ENCODE data around the gene CYBB.

CYBB gene

GRCh38 chrX:37779857-37780256 is at the start of gene CYBB:
Gene CYBB (plus strand): TSS chrX:37780059. CDS start chrX:37780078, 19 bp downstream.
- Histone ChIP-seq H3K4me1 (ENCODE audit: control insufficient read depth in 2 of 2, insufficient read depth in 2 of 2, low read length in 2 of 2) (no peaks in the 10 kb centered on the region), H3K27ac (ENCODE audit: low read depth in 2 of 2, low read length in 2 of 2) (peak within 1 kb of the TSS in 1 of 2 donors; percentile 29), H3K4me3 (ENCODE audit: low read length in 2 of 2) (peak within 1 kb of the TSS in 1 of 2 donors; percentile 57)

GRCh38 chrX:37745354-37745753 is 34.5 kb upstream of the CYBB start:
- no peaks in the 10 kb centered on the region for H3K9me3 ChIP-seq (ENCODE audit: control insufficient read depth in 2 of 2, low read length in 2 of 2)
- no peak overlapping the region for H3K4me3 ChIP-seq (ENCODE audit: low read length in 2 of 2)
- no peaks in the 10 kb centered on the region for H3K36me3 ChIP-seq (ENCODE audit: control insufficient read depth in 2 of 2, insufficient read depth in 2 of 2, low read length in 2 of 2)
- H3K27ac ChIP-seq (ENCODE audit: low read depth in 2 of 2, low read length in 2 of 2) = no peak overlapping the region
- H3K9ac ChIP-seq (ENCODE audit: low read depth in 1 of 2, low read length in 2 of 2) = no peak overlapping the region
- peaks cover 0 to 4% of the 10 kb centered on the region in 2 donors for H3K4me1 ChIP-seq (ENCODE audit: control insufficient read depth in 2 of 2, insufficient read depth in 2 of 2, low read length in 2 of 2)
- no peaks in the 10 kb centered on the region for H3K27me3 ChIP-seq (ENCODE audit: control insufficient read depth in 2 of 2, insufficient read depth in 2 of 2, low read length in 2 of 2)

More at GRCh38 chrX:37779857-37780256, at the start of gene CYBB:
- H3K27me3 ChIP-seq (ENCODE audit: control insufficient read depth in 2 of 2, insufficient read depth in 2 of 2, low read length in 2 of 2) = no peaks in the 10 kb centered on the region
- H3K9me3 ChIP-seq (ENCODE audit: control insufficient read depth in 2 of 2, low read length in 2 of 2) = no peaks in the 10 kb centered on the region
- H3K9ac ChIP-seq (ENCODE audit: low read depth in 1 of 2, low read length in 2 of 2) = no peak within 1 kb of the TSS
- H3K36me3 ChIP-seq (ENCODE audit: control insufficient read depth in 2 of 2, insufficient read depth in 2 of 2, low read length in 2 of 2) = no peaks in the 10 kb centered on the region

DNA sequence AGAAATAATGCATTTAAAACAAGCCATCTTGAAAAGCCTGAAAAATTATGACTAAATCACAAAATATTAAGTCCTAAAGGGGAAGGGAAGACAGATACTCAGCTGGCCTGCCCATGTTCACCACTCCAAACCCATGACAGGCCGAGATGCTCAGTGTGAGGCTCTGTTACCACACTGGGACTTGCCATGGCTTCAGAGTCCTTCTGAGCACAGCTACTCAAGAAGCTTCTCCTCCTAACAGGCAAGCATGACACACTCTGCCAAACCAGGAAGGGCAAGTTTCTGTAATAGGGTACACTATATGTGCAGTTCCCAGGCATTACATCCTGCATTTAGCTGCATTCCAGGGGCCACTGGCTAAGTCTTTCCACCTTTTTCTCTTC is 34.0 kb upstream of the CYBB start:
- Histone ChIP-seq H3K27ac (ENCODE audit: low read depth in 2 of 2, low read length in 2 of 2) (no peak overlapping the region), H3K27me3 (ENCODE audit: control insufficient read depth in 2 of 2, insufficient read depth in 2 of 2, low read length in 2 of 2) (no peaks in the 10 kb centered on the region), H3K4me1 (ENCODE audit: control insufficient read depth in 2 of 2, insufficient read depth in 2 of 2, low read length in 2 of 2) (peaks cover 0 to 4% of the 10 kb centered on the region in 2 donors), H3K36me3 (ENCODE audit: control insufficient read depth in 2 of 2, insufficient read depth in 2 of 2, low read length in 2 of 2) (no peaks in the 10 kb centered on the region), H3K9ac (ENCODE audit: low read depth in 1 of 2, low read length in 2 of 2) (no peak overlapping the region), H3K4me3 (ENCODE audit: low read length in 2 of 2) (no peak overlapping the region), H3K9me3 (ENCODE audit: control insufficient read depth in 2 of 2, low read length in 2 of 2) (no peaks in the 10 kb centered on the region)

DNA sequence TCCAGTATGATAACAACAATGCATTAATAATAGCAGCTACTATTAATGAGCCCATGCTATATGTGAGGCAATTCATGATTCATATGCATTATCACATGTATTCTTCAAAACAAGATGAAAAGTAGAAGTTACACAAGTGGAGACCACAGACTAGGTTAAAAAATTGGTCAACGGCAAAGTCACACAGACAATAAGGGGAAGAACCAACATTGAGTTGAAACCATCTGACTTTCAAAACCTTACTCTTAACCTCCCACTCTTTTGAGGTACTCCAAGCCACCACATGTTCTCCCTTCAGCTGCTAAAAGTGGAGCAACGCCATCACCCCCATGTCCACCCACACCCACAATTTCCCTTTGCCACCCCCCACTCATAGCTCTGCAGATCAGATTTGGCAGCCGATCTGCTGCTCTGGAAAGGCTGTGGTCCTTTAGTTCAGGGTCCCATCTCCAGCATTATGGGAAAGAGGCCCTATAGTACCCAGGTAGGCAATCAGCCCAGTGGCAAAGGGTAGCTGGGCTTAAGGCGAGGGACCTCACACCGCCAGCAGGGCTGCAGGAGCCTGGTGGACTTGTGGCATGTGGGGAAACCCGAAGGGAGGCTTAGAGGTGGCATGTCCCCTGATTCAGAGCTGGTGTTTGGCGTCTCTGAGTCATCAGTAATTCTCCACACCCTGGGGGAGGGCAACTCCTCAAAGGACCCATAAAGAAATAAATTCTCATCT is 33.5 kb upstream of the CYBB start:
- Histone ChIP-seq H3K9me3 (ENCODE audit: control insufficient read depth in 2 of 2, low read length in 2 of 2) (no peaks in the 10 kb centered on the region), H3K36me3 (ENCODE audit: control insufficient read depth in 2 of 2, insufficient read depth in 2 of 2, low read length in 2 of 2) (no peaks in the 10 kb centered on the region), H3K27me3 (ENCODE audit: control insufficient read depth in 2 of 2, insufficient read depth in 2 of 2, low read length in 2 of 2) (no peaks in the 10 kb centered on the region), H3K4me1 (ENCODE audit: control insufficient read depth in 2 of 2, insufficient read depth in 2 of 2, low read length in 2 of 2) (peaks cover 0 to 4% of the 10 kb centered on the region in 2 donors), H3K9ac (ENCODE audit: low read depth in 1 of 2, low read length in 2 of 2) (no peak overlapping the region), H3K4me3 (ENCODE audit: low read length in 2 of 2) (no peak overlapping the region), H3K27ac (ENCODE audit: low read depth in 2 of 2, low read length in 2 of 2) (peak overlapping the region in 1 of 2 donors; percentile 32)

DNA sequence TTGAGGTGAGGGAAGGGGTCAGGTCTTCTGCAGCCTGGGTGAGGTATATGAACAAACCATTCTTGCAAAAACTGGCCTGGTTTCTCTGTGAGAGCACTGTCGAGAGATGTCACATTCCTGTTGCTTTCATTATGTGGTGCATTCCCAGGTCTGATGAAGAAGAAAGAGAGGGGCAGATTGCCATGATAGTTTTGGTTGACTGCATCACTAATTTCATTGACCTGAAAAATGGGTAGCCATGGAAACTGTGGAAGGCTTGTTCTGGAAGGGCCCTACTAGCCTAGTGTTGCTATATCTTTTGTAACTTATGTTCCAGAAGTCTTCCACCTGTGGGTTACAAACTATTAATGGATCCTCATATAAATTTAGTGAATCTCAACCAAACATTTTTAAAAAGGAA is 32.9 kb upstream of the CYBB start:
- Histone ChIP-seq H3K36me3 (ENCODE audit: control insufficient read depth in 2 of 2, insufficient read depth in 2 of 2, low read length in 2 of 2) (no peaks in the 10 kb centered on the region), H3K27me3 (ENCODE audit: control insufficient read depth in 2 of 2, insufficient read depth in 2 of 2, low read length in 2 of 2) (no peaks in the 10 kb centered on the region), H3K4me3 (ENCODE audit: low read length in 2 of 2) (no peak overlapping the region), H3K9me3 (ENCODE audit: control insufficient read depth in 2 of 2, low read length in 2 of 2) (no peaks in the 10 kb centered on the region), H3K9ac (ENCODE audit: low read depth in 1 of 2, low read length in 2 of 2) (no peak overlapping the region), H3K4me1 (ENCODE audit: control insufficient read depth in 2 of 2, insufficient read depth in 2 of 2, low read length in 2 of 2) (peaks cover 0 to 4% of the 10 kb centered on the region in 2 donors), H3K27ac (ENCODE audit: low read depth in 2 of 2, low read length in 2 of 2) (no peak overlapping the region)

DNA sequence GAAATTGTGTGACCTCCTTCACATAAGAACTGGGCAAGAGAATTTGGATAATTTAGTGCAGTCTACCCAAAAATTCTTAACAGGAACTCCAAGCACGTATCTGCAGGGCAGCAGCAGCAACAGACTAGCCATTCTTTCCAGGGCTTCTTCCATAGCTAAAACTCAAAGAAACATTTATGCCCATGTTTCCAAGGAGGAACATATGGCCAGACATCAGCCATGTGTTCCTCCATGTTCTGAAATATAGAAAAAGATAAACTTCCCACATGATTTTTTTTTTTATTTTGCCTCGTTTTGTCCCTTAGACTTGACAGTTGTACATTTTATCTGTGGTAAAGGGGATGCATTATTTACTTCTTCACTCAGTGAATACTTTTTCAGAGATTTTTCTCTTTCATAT is 27.6 kb upstream of the CYBB start:
- H3K9ac ChIP-seq (ENCODE audit: low read depth in 1 of 2, low read length in 2 of 2) = no peak overlapping the region
- no peak overlapping the region for H3K4me3 ChIP-seq (ENCODE audit: low read length in 2 of 2)
- no peaks in the 10 kb centered on the region for H3K9me3 ChIP-seq (ENCODE audit: control insufficient read depth in 2 of 2, low read length in 2 of 2)
- H3K27me3 ChIP-seq (ENCODE audit: control insufficient read depth in 2 of 2, insufficient read depth in 2 of 2, low read length in 2 of 2) = peaks cover 0 to 2% of the 10 kb centered on the region in 2 donors
- H3K4me1 ChIP-seq (ENCODE audit: control insufficient read depth in 2 of 2, insufficient read depth in 2 of 2, low read length in 2 of 2) = peaks cover 7 to 11% of the 10 kb centered on the region in 2 donors
- H3K27ac ChIP-seq (ENCODE audit: low read depth in 2 of 2, low read length in 2 of 2) = no peak overlapping the region
- no peaks in the 10 kb centered on the region for H3K36me3 ChIP-seq (ENCODE audit: control insufficient read depth in 2 of 2, insufficient read depth in 2 of 2, low read length in 2 of 2)

DNA sequence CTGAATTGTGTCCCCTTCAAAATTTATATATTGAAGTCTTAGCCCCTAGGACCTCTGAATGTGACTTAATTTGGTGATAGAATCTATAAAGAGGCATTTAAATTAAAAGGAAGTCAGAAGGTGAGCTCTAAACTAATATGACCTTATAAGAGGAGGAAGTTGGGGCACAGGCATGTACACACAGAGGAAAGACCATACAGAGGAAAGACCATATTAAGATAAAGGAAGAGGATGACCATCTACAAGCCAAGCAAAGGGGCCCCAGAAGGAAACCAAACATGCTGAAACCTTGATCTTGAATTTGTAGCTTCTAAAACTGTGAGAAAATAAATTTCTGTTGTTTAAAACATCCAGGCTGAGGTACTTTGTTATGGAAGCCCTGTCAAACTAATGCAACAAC is 26.9 kb upstream of the CYBB start:
- H3K4me1 ChIP-seq (ENCODE audit: control insufficient read depth in 2 of 2, insufficient read depth in 2 of 2, low read length in 2 of 2) = peaks cover 7 to 11% of the 10 kb centered on the region in 2 donors
- H3K4me3 ChIP-seq (ENCODE audit: low read length in 2 of 2) = no peak overlapping the region
- no peaks in the 10 kb centered on the region for H3K36me3 ChIP-seq (ENCODE audit: control insufficient read depth in 2 of 2, insufficient read depth in 2 of 2, low read length in 2 of 2)
- H3K9me3 ChIP-seq (ENCODE audit: control insufficient read depth in 2 of 2, low read length in 2 of 2) = no peaks in the 10 kb centered on the region
- no peak overlapping the region for H3K9ac ChIP-seq (ENCODE audit: low read depth in 1 of 2, low read length in 2 of 2)
- H3K27ac ChIP-seq (ENCODE audit: low read depth in 2 of 2, low read length in 2 of 2) = no peak overlapping the region
- H3K27me3 ChIP-seq (ENCODE audit: control insufficient read depth in 2 of 2, insufficient read depth in 2 of 2, low read length in 2 of 2) = peaks cover 0 to 2% of the 10 kb centered on the region in 2 donors

DNA sequence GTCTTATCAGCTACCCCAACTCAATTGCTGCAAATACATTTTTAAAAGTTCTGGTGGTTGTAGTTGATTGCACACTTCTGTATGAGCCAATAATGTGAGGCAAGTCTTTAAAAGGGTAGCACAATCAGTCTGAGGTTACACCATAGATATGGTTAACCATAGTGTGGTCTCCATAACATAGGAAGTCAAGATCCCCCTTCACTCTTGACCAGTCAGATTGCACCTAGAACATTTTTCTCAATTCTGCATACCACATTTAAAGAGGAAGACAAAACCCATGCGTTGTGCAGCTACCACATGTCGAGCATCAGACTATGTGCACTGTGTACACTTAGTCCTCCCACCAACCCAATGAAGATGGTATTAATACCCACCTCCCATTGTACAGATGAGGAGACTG is 26.5 kb upstream of the CYBB start:
- Histone ChIP-seq H3K4me3 (ENCODE audit: low read length in 2 of 2) (no peak overlapping the region), H3K9ac (ENCODE audit: low read depth in 1 of 2, low read length in 2 of 2) (no peak overlapping the region), H3K27me3 (ENCODE audit: control insufficient read depth in 2 of 2, insufficient read depth in 2 of 2, low read length in 2 of 2) (peaks cover 0 to 2% of the 10 kb centered on the region in 2 donors), H3K36me3 (ENCODE audit: control insufficient read depth in 2 of 2, insufficient read depth in 2 of 2, low read length in 2 of 2) (no peaks in the 10 kb centered on the region), H3K9me3 (ENCODE audit: control insufficient read depth in 2 of 2, low read length in 2 of 2) (no peaks in the 10 kb centered on the region), H3K27ac (ENCODE audit: low read depth in 2 of 2, low read length in 2 of 2) (no peak overlapping the region), H3K4me1 (ENCODE audit: control insufficient read depth in 2 of 2, insufficient read depth in 2 of 2, low read length in 2 of 2) (peaks cover 7 to 11% of the 10 kb centered on the region in 2 donors)

- Histone ChIP-seq H3K4me1 (ENCODE audit: control insufficient read depth in 2 of 2, insufficient read depth in 2 of 2, low read length in 2 of 2) (peaks cover 7 to 11% of the 10 kb centered on the region in 2 donors), H3K4me3 (ENCODE audit: low read length in 2 of 2) (no peak overlapping the region), H3K27ac (ENCODE audit: low read depth in 2 of 2, low read length in 2 of 2) (peak overlapping the region in 1 of 2 donors; percentile 0), H3K9ac (ENCODE audit: low read depth in 1 of 2, low read length in 2 of 2) (no peak overlapping the region), H3K9me3 (ENCODE audit: control insufficient read depth in 2 of 2, low read length in 2 of 2) (no peaks in the 10 kb centered on the region), H3K36me3 (ENCODE audit: control insufficient read depth in 2 of 2, insufficient read depth in 2 of 2, low read length in 2 of 2) (no peaks in the 10 kb centered on the region), H3K27me3 (ENCODE audit: control insufficient read depth in 2 of 2, insufficient read depth in 2 of 2, low read length in 2 of 2) (peaks cover 0 to 2% of the 10 kb centered on the region in 2 donors)
These were observed 25.3 kb upstream of the CYBB start for GRCh38 chrX:37754516-37754915.

- Histone ChIP-seq H3K36me3 (ENCODE audit: control insufficient read depth in 2 of 2, insufficient read depth in 2 of 2, low read length in 2 of 2) (no peaks in the 10 kb centered on the region), H3K27me3 (ENCODE audit: control insufficient read depth in 2 of 2, insufficient read depth in 2 of 2, low read length in 2 of 2) (peaks cover 0 to 2% of the 10 kb centered on the region in 2 donors), H3K9me3 (ENCODE audit: control insufficient read depth in 2 of 2, low read length in 2 of 2) (no peaks in the 10 kb centered on the region), H3K27ac (ENCODE audit: low read depth in 2 of 2, low read length in 2 of 2) (peak overlapping the region in 1 of 2 donors; percentile 0), H3K9ac (ENCODE audit: low read depth in 1 of 2, low read length in 2 of 2) (no peak overlapping the region), H3K4me1 (ENCODE audit: control insufficient read depth in 2 of 2, insufficient read depth in 2 of 2, low read length in 2 of 2) (peaks cover 7 to 11% of the 10 kb centered on the region in 2 donors), H3K4me3 (ENCODE audit: low read length in 2 of 2) (no peak overlapping the region)
These were observed 24.8 kb upstream of the CYBB start for GRCh38 chrX:37755025-37755424.

All from mucosa of rectum (tissue), 2 donors.